HL-60 (cell line): ENCODE measurements around the gene MATK.

Source experiments
- DNase-seq, 2 experiments: peaks; one replicate each; pipeline ENCODE4 v3.0.0-alpha.2; 2010 to 2020; ENCODE audit warnings: low read depth in 1 of 2, low spot score in 1 of 2
- H3K27ac ChIP-seq: fragments of 250-450 bp; sonication (Bioruptor Pico); replicated peaks from 2 replicates; pipeline ENCODE4 v1.5.1; 2020; ENCODE audit warnings: mild to moderate bottlenecking, moderate library complexity
- H3K27me3 ChIP-seq: fragments of 250-450 bp; sonication (Bioruptor Pico); 2 replicates; pipeline ENCODE4 v1.5.1; 2021; ENCODE audit warnings: mild to moderate bottlenecking, moderate library complexity; ENCODE audit not compliant: insufficient read depth, poor library complexity, severe bottlenecking
- H3K4me3 ChIP-seq: replicated peaks from 2 replicates; pipeline ENCODE4 v1.5.1; 2011; ENCODE audit warnings: mild to moderate bottlenecking, control low read depth, low read length; ENCODE audit not compliant: insufficient read depth
- CTCF ChIP-seq: IDR thresholded peaks from one replicate; pipeline ENCODE4 v1.5.1; 2011; ENCODE audit warnings: low read length, control low read depth, inconsistent platforms; ENCODE audit not compliant: insufficient read depth
- GABPA ChIP-seq: IDR thresholded peaks from 2 replicates; pipeline ENCODE4 v1.6.1; 2012; ENCODE audit warnings: low read depth
- POLR2AphosphoS5 ChIP-seq: IDR thresholded peaks from 2 replicates; pipeline ENCODE4 v1.6.1; 2012; ENCODE audit warnings: low read depth
- SPI1 ChIP-seq: IDR thresholded peaks from 2 replicates; pipeline ENCODE4 v1.6.1; 2012; ENCODE audit warnings: low read depth, mild to moderate bottlenecking, borderline replicate concordance
- TF ChIP-seq, protein P1 (sequence below): IDR thresholded peaks from 2 replicates; pipeline ENCODE4 v1.6.1; 2012; ENCODE audit warnings: low read depth; ENCODE audit not compliant: insufficient replicate concordance

Gene MATK

GRCh38 chr19:3803114-3803888 lies 17.1 kb upstream of the MATK start:
- Histone ChIP-seq H3K27ac (no peak overlapping the region), H3K4me3 (no peak overlapping the region), H3K27me3 (peaks cover 28% of the 10 kb centered on the region)
- TF ChIP-seq GABPA, result no peak
- no peak for TF ChIP-seq CTCF
- TF ChIP-seq POLR2AphosphoS5, result no peak
- no peak for TF ChIP-seq SPI1
- TF ChIP-seq, protein P1, sequence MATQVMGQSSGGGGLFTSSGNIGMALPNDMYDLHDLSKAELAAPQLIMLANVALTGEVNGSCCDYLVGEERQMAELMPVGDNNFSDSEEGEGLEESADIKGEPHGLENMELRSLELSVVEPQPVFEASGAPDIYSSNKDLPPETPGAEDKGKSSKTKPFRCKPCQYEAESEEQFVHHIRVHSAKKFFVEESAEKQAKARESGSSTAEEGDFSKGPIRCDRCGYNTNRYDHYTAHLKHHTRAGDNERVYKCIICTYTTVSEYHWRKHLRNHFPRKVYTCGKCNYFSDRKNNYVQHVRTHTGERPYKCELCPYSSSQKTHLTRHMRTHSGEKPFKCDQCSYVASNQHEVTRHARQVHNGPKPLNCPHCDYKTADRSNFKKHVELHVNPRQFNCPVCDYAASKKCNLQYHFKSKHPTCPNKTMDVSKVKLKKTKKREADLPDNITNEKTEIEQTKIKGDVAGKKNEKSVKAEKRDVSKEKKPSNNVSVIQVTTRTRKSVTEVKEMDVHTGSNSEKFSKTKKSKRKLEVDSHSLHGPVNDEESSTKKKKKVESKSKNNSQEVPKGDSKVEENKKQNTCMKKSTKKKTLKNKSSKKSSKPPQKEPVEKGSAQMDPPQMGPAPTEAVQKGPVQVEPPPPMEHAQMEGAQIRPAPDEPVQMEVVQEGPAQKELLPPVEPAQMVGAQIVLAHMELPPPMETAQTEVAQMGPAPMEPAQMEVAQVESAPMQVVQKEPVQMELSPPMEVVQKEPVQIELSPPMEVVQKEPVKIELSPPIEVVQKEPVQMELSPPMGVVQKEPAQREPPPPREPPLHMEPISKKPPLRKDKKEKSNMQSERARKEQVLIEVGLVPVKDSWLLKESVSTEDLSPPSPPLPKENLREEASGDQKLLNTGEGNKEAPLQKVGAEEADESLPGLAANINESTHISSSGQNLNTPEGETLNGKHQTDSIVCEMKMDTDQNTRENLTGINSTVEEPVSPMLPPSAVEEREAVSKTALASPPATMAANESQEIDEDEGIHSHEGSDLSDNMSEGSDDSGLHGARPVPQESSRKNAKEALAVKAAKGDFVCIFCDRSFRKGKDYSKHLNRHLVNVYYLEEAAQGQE, result no peak
- no peak for DNase-seq

- Histone ChIP-seq H3K27me3 (peaks cover 28% of the 10 kb centered on the region), H3K27ac (no peak overlapping the region), H3K4me3 (no peak overlapping the region)
- DNase-seq, result no peak
- TF ChIP-seq GABPA, result no peak
- TF ChIP-seq, protein P1, result no peak
- TF ChIP-seq POLR2AphosphoS5, result no peak
- TF ChIP-seq CTCF, result no peak
- no peak for TF ChIP-seq SPI1
Measured at GRCh38 chr19:3801412-3802096, 15.4 kb upstream of the MATK start.

- no peak for DNase-seq
- H3K27me3 ChIP-seq, result peaks cover 28% of the 10 kb centered on the region
- no peak overlapping the region for H3K4me3 ChIP-seq
- TF ChIP-seq POLR2AphosphoS5 (no peak), CTCF (no peak), GABPA (no peak), SPI1 (no peak)
- TF ChIP-seq, protein P1, result no peak
- no peak overlapping the region for H3K27ac ChIP-seq
Measured at GRCh38 chr19:3800996-3801395, 14.8 kb upstream of the MATK start.
